GM20431 (cell line): ENCODE results near the gene TMEM106B.
"Not testable (repeated sequence)": the region's sequence is repeated elsewhere in the genome, so short reads cannot be mapped to it uniquely, and the experiment has no call there.

Experiments used
- in situ Hi-C: fragments of 300-500 bp; cut with MseI, MboI; formaldehyde crosslinking; loops from one replicate; pipeline ENCODE4 v1.15.0; 2020; ENCODE audit warnings: low sequenced_read_pairs; ENCODE audit not compliant: unreplicated experiment

Gene TMEM106B

DNA sequence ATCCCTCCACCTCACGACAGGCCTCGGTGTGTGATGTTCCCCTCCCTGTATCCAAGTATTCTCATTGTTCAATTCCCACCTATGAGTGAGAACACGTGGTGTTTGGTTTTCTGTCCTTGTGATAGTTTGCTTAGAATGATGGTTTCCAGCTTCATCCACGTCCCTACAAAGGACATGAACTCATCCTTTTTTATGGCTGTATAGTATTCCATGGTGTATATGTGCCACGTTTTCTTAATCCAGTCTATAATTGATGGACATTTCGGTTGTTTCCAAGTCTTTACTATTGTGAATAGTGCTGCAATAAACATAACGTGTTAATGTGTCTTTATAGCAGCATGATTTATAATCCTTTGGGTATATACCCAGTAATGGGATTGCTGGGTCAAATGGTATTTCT lies 13.9 kb downstream of the TMEM106B start:
- in situ Hi-C loops, result not testable (repeated sequence)

DNA sequence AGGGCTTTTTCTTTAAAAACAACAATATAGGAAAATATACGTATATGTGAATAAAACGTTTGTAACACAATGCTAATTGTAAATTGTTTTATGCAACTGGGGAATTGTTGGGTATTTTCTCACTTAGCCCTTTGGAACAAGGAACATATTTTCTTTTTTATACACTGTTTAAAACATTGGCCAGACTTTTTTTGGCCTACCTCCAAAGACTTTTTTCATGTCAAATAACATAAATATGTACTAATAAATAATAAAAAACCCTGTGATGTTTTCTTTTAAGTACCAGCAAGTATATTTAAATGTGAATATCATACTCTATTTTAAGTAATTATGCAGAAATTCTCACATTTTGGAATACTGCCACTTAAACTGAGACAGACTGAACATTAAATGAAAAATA lies 15.7 kb downstream of the TMEM106B start:
- in situ Hi-C loops, result no loop called here

- in situ Hi-C loops, result no loop called here
These were observed 16.9 kb downstream of the TMEM106B start for GRCh38 chr7:12228024-12228423.

GRCh38 chr7:12229046-12229445 lies 18.0 kb downstream of the TMEM106B start:
- in situ Hi-C loops, result no loop called here

DNA sequence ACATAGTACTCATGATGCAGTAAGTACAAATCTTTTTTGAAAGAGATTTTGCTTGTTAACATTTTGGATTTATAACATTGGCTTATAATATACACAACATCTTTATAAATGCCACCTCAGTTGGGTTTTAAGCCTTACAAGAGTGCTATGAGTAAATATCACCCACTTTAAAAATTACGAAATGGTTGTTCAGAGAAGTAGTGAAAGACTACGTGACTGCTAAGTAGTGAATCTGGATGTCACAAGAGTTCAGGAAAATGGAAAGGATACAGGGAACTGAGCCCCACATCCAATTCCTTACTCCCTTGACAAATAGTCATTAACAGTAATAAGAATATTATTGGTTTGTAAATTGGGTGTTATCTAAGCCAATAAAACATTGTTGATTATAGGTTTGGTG lies 20.0 kb downstream of the TMEM106B start:
- in situ Hi-C loops, result no loop called here

DNA sequence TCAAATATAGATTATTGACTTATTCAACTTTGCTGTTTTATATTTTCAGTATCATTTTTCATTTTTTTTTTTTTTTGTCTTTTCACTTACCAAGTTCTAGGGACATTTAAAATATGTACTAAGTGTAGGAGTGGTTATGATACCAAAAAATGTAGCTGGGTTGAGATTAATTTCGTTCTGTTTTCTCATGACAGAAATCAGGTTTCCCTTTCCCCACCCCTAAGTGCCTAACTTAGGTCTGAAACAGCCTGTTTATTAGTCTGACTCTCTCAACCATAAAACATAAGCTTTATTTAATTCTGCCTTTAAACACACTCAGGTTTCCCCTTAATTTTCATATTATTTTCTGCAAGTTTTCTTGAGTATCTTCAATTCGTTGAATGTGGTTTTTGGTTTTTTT lies 22.1 kb downstream of the TMEM106B start:
- in situ Hi-C loops, result no loop called here

DNA sequence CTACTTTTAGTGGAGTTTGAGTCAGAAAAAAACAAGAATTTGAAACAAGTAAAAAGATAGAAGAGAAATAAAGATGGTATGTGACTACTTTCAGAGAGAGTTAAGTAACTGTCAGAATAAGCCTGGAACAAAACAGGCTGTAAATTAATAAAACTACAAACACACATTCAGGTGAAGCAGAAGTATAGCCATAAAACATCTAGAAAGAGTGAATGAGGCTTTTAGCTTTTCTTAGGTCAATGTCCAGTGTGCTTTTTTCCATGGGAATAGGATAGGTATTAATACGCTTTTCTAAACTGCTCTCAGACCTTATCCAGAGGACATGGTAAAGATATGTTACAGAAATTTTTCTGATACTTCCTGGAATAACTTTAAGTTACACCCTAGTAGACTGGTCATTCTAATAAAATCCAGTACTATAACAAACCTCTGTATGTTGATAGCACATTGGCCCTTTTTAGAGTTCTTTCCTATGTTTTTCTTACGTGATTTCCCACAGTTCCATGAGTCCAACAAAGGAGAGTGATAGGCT lies 23.3 kb downstream of the TMEM106B start:
- in situ Hi-C loops, result no loop called here

- in situ Hi-C loops, result no loop called here
These were observed 24.9 kb downstream of the TMEM106B start for GRCh38 chr7:12235970-12236369.

GRCh38 chr7:12237007-12237406 lies 25.9 kb downstream of the TMEM106B start:
- in situ Hi-C loops, result no loop called here

GRCh38 chr7:12239806-12240205 lies 28.7 kb downstream of the TMEM106B start:
- in situ Hi-C loops, result no loop called here

GRCh38 chr7:12244129-12244528 lies 33.0 kb downstream of the TMEM106B start:
- in situ Hi-C loops, result no loop called here

DNA sequence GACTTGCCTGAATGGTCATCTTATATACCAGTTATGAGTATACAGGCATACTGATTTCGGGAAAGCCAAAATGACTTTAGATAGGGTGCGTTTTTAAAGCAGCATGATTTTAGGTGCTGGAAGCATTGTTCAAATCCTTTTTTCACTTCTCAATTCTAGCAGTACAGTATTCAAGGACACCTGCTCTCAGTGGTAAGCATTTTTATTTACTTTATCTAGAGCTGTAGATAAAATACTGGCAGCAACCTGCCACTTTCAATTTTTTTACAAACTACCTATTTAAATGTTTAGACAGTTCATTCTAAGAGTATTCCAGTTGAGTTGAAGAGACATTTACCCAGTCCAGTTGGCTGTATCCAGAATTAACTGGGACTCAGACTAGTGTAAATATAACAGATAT lies 33.6 kb downstream of the TMEM106B start:
- in situ Hi-C loops, result no loop called here

DNA sequence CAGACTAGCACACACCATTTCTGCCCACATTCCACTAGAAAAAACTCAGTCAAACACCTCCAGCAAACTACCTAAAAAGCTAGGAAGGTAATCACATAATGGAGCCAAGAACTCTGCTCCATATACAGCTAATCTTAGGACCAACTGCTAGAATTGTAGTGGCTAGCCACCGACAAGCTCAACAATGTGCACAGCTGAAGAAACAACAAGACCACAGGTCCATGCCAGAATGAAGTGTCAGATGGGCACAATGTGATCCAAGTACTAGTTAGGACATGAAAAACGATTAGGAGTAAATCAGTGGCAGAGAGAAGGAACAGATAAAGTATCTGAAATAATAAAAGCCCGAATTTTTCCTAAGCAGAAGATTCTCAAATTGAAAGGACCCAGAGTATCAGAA lies 38.6 kb downstream of the TMEM106B start:
- in situ Hi-C loops, result no loop called here

DNA sequence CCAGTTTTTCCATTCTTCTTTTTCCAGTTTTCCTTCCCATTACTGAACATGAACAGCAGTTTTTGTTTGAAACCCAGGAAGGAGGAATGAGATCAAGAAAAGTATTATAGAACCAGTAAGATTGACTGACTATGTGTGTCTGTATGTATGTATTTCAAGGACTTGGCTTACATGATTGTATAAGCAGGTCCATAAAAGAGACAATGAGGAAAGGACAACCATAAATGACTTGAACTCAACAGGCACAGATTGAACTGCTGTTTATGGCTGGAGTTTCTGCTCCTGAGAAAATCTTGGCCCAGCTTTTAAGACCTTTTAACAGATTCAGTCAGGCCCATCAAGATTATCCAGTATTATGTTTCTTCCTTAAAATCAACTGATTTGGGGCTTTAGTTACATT lies 39.1 kb downstream of the TMEM106B start:
- in situ Hi-C loops, result no loop called here

- in situ Hi-C loops, result no loop called here
These were observed 45.0 kb downstream of the TMEM106B start for GRCh38 chr7:12256090-12256489.

- in situ Hi-C loops, result no loop called here
These were observed 46.5 kb downstream of the TMEM106B start for GRCh38 chr7:12257582-12257981.

DNA sequence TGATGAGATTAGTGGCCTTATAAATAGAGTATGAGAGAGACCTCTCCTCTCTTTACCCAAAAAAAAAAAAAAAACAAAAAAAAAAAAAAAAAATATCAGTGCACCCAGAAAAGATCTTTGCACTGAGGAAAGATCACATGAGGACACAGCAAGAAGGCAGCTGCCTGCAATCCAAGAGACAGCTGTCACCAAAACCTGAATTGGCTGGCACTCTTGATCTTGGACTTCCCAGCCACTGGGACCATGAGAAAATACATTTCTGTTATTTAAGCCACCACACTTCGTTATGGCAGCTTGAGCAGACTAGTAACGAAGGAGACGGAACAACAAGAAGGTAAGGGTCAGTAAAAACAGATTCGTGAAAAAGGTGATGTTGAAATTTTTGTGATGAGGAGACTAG lies 47.0 kb downstream of the TMEM106B start:
- in situ Hi-C loops, result no loop called here

GRCh38 chr7:12267542-12267941 lies 56.4 kb downstream of the TMEM106B start:
- in situ Hi-C loops, result no loop called here

DNA sequence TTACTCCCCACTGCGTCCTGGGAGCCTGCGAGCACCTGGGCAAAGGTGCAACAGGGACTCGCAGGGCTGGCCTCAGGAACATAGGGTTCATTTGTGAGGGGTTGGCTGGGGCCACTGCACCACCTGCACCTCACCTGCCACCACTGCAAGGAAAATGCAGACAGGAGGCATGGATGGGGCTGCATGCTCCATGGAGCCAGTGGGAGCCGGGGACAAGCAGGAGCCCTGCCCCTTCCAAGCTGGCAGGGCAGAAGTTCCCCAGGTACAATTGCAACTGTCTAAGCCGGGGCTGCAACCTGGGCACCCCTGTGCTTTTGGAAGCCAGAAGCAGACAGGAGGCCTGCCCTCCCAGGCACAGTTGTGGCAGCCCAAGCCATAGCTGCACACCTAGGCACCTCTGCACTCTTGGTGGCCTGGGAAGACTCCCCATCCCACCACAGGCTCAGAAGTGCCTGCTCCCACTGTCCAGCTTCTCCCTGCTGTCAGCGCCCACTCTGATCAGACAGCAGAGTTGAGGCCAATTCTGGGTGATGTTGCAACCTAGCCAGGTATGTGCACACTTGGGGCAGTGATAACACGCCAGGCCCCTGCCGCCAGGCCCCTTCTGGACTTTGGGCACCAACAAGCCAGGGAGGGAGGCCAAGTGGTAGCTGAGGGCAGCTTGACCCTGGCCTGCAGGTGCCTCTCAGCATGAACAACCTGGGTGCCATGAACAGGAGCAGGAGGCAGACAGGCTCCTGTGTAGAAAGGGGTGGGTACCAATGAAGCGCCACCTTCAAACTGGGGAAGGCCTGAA lies 58.2 kb downstream of the TMEM106B start:
- in situ Hi-C loops, result no loop called here

- in situ Hi-C loops, result no loop called here
These were observed 69.9 kb downstream of the TMEM106B start for GRCh38 chr7:12281038-12281437.

DNA sequence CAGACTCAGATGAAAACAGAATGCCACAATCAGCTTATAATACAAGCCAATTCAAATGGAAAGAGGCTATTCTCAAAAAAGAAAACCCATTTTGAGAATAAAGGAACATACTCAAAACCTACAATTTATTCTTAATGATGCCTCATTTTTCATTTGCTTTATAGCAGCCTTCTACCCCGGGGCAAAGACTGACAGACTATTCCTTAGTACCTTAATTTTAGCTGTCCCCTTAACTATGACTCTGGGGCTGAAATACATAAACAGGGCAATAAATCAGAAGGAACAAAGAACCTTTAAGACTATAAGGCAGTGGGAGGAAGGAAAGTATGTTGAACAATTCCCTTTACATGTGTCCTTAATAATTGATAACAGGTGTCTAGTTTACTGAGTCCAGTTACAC lies 76.8 kb downstream of the TMEM106B start:
- in situ Hi-C loops, result no loop called here

- in situ Hi-C loops, result no loop called here
These were observed 78.9 kb downstream of the TMEM106B start for GRCh38 chr7:12289996-12290395.
